ENCODE data around the gene FBP1. TPM values are rescaled to one million over a fixed set of nuclear protein-coding genes. Genes with fewer than 3 reads are reported as not detected.

The FBP1 gene
- total RNA-seq, 4 donors from 2014 or later: 56.1 to 454 (median 413) TPM

- no peaks in the 10 kb centered on the region for H3K4me1 ChIP-seq
Observed at GRCh38 chr9:94680020-94680419, 40.7 kb upstream of the FBP1 start.

GRCh38 chr9:94679587-94679986 lies 40.3 kb upstream of the FBP1 start:
- Histone ChIP-seq H3K27ac (no peak overlapping the region), H3K9me3 (no peaks in the 10 kb centered on the region), H3K4me3 (no peak overlapping the region), H3K27me3 (no peaks in the 10 kb centered on the region), H3K36me3 (no peaks in the 10 kb centered on the region), H3K4me1 (no peaks in the 10 kb centered on the region)
- no peak for DNase-seq
- TF ChIP-seq POLR2A (IDR thresholded peaks at IDR 0.05) (no peak), CTCF (IDR thresholded peaks at IDR 0.05) (no peak)

More at GRCh38 chr9:94680020-94680419, 40.7 kb upstream of the FBP1 start:
- Histone ChIP-seq H3K27me3 (no peaks in the 10 kb centered on the region), H3K36me3 (no peaks in the 10 kb centered on the region), H3K27ac (no peak overlapping the region), H3K4me3 (no peak overlapping the region), H3K9me3 (no peaks in the 10 kb centered on the region)
- TF ChIP-seq CTCF (IDR thresholded peaks at IDR 0.05): no peak
- TF ChIP-seq POLR2A (IDR thresholded peaks at IDR 0.05): no peak
- DNase-seq: no peak

GRCh38 chr9:94677929-94678328 lies 38.6 kb upstream of the FBP1 start:
- Histone ChIP-seq H3K36me3 (no peaks in the 10 kb centered on the region), H3K9me3 (no peaks in the 10 kb centered on the region), H3K27ac (no peak overlapping the region), H3K4me3 (no peak overlapping the region), H3K4me1 (no peaks in the 10 kb centered on the region), H3K27me3 (no peaks in the 10 kb centered on the region)
- no peak for TF ChIP-seq POLR2A (IDR thresholded peaks at IDR 0.05)
- TF ChIP-seq CTCF (IDR thresholded peaks at IDR 0.05): no peak
- no peak for DNase-seq

GRCh38 chr9:94676446-94677131 lies 37.3 kb upstream of the FBP1 start:
- no peaks in the 10 kb centered on the region for H3K4me1 ChIP-seq

GRCh38 chr9:94675008-94675881 lies 35.9 kb upstream of the FBP1 start:
- Histone ChIP-seq H3K4me3 (no peak overlapping the region), H3K36me3 (no peaks in the 10 kb centered on the region)

More at GRCh38 chr9:94676446-94677131, 37.3 kb upstream of the FBP1 start:
- Histone ChIP-seq H3K27me3 (no peaks in the 10 kb centered on the region), H3K9me3 (no peaks in the 10 kb centered on the region), H3K36me3 (no peaks in the 10 kb centered on the region), H3K4me3 (no peak overlapping the region), H3K27ac (no peak overlapping the region)
- TF ChIP-seq CTCF (IDR thresholded peaks at IDR 0.05) (no peak), POLR2A (IDR thresholded peaks at IDR 0.05) (no peak)
- DNase-seq: no peak

More at GRCh38 chr9:94675008-94675881, 35.9 kb upstream of the FBP1 start:
- no peaks in the 10 kb centered on the region for H3K27me3 ChIP-seq
- peak overlapping the region in 1 of 4 donors; percentile 21 for H3K27ac ChIP-seq
- no peak for DNase-seq
- no peaks in the 10 kb centered on the region for H3K9me3 ChIP-seq
- H3K4me1 ChIP-seq: no peaks in the 10 kb centered on the region
- TF ChIP-seq CTCF (IDR thresholded peaks at IDR 0.05) (no peak), POLR2A (IDR thresholded peaks at IDR 0.05) (no peak)

All from Peyer's patch (tissue), 4 donors.